PC-3 (cell line): Measurements from ENCODE around the gene TAS1R2.

ENCODE experiments used
- EZH2 ChIP-seq: fragments of 300-600 bp; sonication (generic); IDR thresholded peaks from one replicate; pipeline ENCODE4 v1.6.1; 2017; ENCODE audit warnings: antibody characterized with exemption, mild to moderate bottlenecking, low read length; ENCODE audit not compliant: unreplicated experiment
- TF ChIP-seq, protein P1 (sequence below): fragments of 300-600 bp; sonication (generic); conservative IDR thresholded peaks from 2 replicates; pipeline ENCODE4 v1.5.1; 2017; ENCODE audit warnings: antibody characterized with exemption, low read depth, mild to moderate bottlenecking, low read length

DNA sequence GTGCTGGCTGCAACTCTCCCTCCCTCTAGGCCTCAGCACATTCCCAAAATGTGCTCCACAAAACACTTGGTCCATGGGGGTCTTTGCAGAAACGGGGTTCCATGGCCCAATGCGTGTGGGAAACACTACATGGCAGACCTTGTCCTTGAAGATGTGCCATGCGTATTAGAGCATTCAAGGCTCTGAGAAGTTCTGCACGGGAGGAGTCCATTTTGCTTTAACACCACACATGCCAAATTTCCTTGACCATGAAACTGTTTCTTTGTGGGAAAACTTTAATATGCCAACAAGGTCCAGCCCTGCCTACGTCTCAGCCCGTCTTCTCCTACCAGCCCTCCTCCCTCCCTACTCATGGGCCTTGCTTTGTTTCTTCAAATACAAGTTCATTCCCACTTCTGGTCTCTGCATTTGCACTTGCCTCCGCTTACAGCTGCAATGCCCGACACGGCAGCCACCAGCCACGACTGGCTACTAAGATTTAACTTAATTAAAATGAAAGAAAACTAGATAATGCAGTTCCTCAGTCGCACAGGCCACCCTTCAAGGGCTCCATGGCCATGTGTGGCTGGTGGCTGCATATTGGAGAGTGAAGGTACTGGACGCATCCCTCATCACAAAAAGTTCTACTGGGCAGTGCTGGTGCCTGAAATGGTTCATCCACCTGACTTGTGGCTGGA lies 19.2 kb upstream of the TAS1R2 start:
- TF ChIP-seq, protein P1, sequence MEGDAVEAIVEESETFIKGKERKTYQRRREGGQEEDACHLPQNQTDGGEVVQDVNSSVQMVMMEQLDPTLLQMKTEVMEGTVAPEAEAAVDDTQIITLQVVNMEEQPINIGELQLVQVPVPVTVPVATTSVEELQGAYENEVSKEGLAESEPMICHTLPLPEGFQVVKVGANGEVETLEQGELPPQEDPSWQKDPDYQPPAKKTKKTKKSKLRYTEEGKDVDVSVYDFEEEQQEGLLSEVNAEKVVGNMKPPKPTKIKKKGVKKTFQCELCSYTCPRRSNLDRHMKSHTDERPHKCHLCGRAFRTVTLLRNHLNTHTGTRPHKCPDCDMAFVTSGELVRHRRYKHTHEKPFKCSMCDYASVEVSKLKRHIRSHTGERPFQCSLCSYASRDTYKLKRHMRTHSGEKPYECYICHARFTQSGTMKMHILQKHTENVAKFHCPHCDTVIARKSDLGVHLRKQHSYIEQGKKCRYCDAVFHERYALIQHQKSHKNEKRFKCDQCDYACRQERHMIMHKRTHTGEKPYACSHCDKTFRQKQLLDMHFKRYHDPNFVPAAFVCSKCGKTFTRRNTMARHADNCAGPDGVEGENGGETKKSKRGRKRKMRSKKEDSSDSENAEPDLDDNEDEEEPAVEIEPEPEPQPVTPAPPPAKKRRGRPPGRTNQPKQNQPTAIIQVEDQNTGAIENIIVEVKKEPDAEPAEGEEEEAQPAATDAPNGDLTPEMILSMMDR = no peak
- TF ChIP-seq EZH2 = no peak
